NK-92 treated with Interleukin-12 subunit alpha and Interleukin-12 subunit beta, amount 100 ng/mL, for 24 hours (cell line): ENCODE measurements around the gene MBD5.

ENCODE experiments used
- DNase-seq: peaks from one replicate; lab custom pipeline; 2025; lab: John Stamatoyannopoulos, UW

Gene MBD5

DNA sequence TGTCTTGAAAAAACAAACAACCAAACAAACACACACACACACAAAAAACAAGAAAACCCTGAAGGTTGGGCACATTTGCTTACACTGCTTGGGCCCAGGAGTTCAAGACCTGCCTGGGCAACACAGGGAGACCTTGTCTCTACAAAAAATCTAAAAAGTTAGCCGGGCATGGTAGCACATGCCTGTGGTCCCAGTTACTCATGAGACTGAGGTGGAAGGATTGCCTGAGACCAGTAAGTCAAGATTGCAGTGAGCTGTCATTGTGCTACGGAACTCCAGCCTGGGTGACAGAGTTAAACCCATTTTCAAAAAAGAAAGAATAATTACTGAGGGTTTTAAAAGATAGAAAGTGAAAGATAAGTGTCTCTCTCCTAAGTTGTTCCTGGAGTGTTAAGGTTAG lies 103.4 kb downstream of the MBD5 start:
- no peak for DNase-seq

DNA sequence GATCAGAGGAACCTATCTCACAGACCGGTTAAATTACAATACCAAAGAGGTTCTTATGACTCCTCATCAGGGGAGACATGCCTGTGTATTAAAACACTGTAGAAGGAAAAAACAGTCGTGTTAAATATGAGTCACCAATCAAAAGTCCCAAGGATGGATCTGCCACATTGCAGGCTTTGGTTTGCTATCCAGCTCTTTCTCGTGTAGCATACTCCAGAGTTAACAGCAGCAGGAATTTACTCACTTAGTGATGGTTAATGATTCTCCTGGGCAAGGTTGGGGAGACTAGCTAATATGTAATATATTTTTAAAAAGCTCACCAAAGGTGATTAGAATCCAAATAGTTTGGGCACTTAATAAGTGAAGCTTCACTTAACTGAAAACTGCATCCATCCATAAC lies 109.7 kb downstream of the MBD5 start:
- DNase-seq, result no peak

DNA sequence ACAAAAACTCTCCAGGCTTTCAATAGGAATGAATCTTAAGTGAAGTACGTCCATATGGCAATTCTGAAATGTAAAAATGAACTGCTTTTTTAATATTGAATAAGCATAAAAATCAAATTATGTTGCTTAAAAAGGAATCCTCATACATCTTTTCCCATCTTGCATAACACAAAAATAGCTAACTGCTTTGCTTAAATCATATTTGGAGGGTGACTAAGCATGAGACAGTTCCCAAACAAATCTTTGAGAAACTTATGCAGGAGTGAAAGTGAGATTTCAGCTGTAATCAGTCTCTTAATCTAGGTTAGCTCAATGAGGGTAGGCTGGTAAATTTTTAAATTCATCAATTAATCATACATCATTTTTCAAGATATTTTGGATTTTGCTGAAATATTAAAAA lies 111.5 kb downstream of the MBD5 start:
- no peak for DNase-seq

DNA sequence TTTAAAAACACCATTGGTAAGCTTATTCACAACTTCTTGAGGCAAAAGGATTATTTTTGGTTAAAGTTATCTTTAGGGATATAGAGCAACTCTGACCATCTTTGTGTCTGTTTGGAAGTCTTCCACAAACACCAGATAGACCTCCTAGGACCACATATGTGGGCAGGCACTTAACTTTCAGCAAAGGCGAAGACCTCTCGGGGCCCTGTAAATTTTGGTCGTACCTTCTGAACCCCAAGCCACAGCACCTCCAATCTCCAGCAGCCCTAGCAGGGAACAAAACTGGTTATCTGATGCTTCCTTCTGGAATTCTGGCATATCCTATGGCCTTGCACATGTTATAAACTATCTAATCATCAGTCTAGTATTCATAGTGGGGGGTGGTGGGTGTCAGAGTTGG lies 114.8 kb downstream of the MBD5 start:
- DNase-seq, result no peak

DNA sequence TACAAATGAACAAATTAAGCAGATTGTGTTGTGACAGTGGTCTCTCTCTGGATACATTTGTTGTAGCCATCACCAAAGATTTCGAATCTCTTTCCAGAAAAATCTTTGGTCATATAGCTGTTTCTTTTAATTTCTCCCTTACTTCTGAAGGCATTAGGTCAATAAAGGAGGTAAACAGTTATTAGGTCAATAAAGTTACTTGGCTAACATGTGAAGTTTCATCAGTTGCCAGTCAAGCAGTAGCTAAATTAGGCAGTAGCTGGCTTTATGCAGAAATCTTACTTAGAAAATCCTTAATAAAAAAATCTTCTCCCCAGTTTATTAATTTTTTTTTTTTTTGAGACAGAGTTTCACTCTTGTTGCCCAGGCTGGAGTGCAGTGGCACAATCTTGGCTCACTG lies 115.5 kb downstream of the MBD5 start:
- DNase-seq, result no peak

DNA sequence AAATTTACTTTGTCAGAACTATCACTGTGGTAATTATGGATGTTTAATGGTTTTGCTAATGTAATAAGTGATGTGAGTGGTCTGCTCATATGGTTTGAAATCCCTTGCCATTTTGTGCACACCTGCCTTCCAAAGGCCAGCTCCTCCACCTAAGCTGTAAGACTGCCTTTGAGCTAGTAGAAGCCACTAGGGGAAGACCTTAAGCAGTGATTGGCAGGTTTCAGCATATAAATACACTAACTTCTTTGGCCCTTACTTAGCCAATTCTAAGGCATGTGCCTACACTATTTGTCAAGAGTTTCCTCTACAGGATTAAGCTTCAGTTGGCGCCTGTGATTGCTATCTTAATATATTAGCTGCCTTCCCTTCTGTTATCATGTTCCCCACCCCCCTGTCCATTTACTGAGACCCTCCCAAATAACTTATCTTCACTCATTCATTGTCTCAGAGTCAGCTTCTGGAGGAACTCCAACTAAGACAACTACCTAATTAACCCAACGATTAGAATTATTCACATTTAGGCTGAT lies 141.1 kb downstream of the MBD5 start:
- no peak for DNase-seq

DNA sequence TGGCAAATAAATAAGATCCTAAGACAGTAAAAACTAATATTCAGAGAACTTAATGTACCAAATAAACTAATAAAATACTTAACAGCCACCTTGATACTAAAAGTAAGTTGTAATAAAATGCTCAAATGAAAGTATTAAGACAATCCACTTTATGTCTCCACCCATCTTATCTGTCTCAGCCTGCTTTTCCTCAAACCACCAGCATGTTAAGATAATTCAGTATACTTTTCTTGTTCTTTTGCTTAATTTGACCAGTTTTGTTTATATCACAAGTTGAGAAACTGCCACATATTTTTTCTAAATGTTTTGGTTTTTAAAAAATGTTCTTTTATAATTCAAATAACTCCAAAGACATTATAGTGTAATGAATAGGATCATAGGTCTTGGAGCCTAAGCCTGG lies 142.0 kb downstream of the MBD5 start:
- DNase-seq, result no peak

DNA sequence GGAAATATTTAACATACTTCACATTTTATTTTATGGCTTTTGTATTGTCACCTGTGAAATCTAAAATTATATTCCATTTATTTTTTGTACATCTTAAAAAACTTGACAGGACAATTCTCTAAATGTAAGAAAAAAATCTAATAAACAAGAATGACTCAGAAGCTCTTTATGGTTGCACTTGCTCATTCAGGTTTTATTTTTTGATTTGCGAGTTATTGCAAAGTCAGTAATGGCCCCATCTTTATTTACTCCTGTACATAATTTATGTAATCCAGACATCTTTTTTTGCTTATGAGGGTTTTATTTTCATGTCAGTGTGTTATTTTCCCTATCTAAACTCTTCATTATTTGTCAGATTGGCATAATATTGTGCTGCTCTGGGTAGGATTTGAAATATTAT lies 145.1 kb downstream of the MBD5 start:
- no peak for DNase-seq

DNA sequence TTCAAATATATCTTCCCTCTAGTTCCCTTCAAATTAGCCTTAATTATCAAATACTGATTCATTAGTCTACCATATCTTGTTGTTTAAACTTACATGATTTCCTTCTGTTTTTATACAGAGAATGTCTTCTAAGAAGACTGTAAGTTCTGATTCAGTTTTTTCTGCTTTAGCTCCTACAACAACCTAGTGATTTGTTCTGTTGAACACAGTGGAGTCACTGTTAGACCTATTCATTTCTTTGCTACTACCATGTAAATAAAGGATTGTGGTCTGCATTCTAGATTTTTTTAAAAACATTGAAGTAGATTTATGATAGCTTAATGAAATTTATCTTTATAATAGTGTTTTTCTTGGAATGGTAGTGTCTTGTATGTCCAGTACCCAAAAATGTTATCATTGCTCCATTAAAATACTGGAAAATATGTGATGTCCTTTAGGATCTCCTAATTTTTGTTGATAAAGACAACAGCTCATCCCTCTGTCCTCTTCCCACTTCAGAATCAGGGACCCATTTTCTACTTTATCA lies 146.4 kb downstream of the MBD5 start:
- DNase-seq, result no peak

DNA sequence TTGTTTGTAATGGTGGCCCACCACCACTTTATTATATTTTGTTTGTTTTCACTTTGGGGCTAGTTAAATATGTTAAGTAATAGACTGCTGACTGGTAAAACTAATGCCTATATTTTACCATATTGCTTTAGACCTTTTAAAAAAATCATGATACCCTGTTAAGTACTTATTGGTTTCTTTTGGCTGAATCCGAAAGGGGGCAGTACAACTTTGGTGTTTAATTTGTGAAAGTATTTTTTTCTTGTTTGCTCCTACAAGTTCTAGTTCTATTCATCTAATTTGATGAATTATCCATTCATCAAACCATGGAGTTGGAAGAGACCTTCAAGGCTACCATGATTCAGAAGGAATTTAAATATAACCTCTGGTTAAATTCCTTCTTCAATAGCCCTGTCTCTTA lies 147.0 kb downstream of the MBD5 start:
- DNase-seq, result no peak

DNA sequence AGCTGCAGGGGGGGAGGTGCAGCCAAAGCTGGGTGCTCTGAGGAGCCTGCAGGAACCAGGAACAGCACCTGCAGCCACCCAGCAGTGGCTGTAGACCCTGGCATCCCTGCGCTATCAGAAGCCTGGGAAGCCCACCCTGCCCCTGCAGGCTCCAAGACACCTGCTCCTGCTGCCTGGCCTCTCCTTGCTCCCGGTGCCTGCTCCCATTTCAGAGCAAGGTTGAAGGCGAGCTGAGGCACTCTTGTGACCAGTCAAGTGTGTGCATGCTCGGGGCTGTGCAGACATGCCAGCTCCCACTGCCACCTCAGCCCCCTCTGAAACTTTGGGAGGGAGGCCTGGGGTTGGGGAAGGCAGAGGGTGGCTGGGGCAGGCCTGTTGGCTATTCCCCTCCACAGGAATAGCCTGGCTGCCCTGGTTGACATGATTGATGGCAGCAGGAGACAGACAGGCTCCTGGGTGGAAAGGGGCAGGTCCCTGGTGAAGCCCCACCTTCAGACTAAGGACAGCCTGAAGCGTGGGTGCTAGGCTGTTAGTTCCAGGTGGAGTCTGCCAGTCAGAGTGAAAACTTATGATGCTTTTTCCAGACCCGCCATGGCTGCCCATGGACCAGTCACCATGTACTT lies 151.4 kb downstream of the MBD5 start:
- DNase-seq, result no peak

DNA sequence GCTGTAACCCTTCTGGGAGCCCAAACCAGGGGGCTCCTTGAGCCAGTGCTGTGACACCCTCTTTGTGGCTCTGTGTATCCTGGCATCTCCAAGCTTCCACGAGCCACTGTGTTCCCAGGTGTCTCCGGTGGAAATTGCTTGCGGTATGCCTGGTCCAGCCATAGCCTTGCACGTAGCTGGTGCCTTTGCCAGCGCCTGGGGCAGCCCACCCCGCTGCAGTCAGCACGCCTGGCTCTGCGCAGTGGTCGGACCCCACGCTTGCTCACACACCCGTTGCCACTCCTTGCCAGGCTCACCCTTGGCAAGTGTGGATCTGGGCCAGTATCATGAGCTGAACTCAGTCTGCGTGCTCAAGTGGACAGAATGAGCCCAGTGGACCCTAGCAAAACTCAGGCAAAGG lies 152.3 kb downstream of the MBD5 start:
- no peak for DNase-seq

DNA sequence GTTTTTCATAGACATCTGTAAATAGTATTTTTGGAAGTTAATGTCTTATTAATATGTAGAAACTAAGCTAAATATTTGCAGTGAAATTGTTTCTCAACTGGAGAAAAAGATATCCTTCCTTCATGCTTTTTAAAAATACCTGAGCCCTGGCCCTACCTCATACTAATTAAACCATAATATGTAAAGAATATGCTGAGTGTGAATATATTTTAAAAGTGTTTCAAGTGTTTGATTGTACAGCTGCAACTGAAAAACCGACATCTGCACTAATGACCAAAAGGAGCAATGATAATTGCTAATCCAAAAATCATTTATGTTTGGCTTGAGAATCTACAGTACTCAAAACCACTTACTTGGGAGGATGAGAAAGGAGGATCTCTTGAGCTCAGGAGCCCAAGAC lies 156.7 kb downstream of the MBD5 start:
- no peak for DNase-seq

DNA sequence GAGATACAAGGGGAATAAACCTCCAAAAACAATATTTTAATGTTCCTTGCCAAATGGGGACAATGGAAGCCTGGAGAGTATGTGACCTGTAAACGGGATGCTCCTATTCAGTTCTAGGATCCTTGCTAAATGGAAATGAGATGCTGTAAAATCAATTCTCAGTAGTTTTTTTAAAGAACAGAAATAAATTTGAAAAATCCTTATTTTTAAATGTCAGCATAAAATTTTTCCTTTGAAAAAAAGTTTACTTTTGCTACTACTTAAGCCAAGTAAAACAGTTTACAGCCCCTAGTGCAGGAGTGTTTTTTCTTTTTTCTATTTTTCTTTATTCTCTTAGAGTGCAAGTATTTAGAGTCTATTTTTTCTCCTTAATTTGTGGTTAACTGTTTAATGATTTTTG lies 158.8 kb downstream of the MBD5 start:
- DNase-seq, result no peak

DNA sequence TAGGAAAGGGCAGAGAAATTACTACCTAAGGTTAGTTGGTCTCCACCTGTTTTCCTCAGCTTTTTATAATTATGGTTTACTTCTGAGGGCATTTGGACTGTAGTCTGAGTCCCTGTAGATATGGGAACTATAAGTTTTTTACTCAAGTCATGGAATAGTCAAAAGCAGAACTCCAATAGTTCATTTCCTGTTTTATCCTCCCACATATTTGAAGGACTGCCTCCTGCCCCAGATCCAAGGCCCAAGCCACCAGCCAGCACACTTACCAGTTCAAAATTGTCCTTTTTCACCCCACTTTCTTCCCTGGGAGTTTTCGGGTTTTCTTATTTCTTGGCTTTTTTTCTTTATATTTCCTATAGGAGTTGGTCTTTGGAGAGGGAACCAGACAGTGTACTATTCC lies 164.1 kb downstream of the MBD5 start:
- no peak for DNase-seq

DNA sequence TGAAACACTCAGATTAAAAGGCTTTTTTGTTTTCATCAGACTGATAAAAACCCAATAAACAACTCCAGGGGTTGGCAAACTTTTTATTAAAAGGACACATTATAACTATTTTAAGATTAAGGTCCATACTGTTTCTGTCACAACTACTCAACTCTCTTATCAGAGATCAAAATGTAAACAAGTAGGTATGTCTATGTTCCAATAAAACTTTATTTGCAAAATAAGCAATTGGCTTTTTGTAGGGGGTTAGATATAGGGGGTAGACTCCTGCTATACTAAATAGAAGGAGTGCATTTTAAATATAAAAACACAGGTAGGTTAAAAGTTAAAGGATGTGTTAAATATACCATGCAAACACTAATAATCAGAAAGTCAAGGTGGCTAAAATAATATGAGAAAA lies 174.0 kb downstream of the MBD5 start:
- no peak for DNase-seq

DNA sequence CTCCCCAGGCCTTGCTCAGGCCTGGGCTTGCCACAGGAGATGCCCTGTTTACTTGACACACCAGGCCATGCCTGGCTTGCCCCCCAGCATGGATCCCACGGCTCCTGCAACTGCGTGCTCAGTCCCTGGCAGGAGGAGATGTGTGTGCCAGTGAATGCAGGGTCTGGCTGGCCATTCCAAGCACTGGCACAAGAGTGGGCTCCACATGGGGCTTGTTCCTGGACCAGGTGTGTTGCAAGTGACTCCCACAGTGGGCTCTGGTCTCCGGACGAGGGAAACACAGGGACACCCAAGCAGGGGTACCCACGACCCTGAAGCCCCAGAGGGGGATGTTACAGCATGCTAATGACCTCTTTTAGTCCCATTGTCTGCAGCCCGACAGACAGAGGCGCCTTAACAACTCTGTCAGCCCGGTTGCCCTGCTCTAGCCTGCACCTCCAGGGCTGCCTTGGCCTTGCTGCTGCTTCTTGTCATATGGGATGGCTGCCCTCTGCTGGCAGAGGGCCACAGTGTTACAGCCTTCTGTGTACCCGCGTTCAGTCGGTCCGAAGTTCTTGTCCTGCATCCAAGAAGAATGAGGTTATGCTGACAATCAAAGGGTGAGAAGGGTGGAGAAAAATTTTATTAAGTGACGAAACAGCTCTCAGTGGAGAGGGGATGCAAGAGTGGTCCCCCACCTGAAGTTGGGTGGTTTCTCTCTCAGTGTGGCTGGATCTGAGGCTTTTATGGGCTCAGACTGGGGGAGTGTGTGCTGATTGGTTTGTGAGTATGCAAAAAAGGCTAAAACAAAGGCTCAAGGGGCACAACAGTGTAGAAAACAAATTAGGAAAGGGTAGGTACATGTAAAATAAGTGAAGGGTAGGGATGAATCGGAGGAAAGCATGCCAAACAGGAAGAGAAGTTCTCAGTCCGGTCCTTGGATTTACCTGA lies 180.4 kb downstream of the MBD5 start:
- peak; percentile 33 for DNase-seq

DNA sequence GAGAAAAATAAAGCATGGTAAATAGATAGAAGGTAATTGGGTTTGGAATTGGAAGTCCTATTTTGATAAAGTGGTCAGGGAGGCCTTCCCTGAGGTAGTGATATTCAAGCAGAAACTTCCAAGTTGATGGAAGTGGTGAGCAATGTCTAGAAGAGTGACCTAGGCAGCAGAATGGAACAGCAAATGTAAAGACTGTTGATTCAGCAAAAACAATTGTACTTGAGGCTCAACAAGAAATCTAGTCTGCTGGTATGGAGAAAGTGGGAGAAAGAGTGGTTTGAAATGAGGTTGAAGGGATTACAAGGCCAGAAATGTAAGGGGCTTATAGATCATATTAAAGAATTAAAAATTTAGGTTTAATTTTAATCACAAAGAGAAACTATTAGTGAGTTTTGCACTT lies 181.3 kb downstream of the MBD5 start:
- DNase-seq, result no peak

DNA sequence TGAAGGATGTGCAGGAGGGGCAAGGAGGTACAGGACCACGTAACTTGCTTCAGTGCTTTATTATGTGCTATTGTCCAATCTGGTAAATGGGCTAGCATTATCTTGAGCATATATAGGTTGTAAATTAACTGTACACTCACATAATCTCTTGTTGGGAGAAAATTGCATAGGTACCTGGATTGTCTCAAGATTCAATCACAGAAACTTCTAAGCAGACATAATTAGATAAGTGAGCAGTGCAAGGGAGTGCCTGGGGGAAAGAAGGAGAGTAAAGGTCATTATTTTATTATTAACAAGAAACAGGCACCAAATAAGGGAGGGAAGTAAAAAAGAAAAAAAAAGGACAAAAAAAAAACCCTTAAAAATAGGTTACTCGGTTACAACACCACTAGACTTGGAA lies 186.2 kb downstream of the MBD5 start:
- DNase-seq, result no peak

DNA sequence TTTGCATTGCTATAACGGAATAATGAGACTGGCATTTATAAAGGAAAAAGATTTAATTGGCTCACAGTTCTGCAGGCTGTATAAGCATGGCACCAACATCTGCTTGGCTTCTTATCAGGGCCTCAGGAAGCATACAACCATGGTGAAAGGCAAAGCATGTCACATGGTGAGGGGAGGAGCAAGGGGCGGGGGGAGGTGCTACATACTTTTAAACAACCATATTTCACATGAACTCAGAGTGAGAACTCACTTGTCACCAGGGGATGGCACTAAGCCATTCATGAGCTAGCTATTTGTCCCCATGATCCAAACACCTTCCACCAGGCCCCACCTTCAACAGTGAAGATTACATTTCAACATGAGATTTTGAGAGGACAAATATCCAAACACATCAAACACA lies 188.7 kb downstream of the MBD5 start:
- DNase-seq, result no peak

DNA sequence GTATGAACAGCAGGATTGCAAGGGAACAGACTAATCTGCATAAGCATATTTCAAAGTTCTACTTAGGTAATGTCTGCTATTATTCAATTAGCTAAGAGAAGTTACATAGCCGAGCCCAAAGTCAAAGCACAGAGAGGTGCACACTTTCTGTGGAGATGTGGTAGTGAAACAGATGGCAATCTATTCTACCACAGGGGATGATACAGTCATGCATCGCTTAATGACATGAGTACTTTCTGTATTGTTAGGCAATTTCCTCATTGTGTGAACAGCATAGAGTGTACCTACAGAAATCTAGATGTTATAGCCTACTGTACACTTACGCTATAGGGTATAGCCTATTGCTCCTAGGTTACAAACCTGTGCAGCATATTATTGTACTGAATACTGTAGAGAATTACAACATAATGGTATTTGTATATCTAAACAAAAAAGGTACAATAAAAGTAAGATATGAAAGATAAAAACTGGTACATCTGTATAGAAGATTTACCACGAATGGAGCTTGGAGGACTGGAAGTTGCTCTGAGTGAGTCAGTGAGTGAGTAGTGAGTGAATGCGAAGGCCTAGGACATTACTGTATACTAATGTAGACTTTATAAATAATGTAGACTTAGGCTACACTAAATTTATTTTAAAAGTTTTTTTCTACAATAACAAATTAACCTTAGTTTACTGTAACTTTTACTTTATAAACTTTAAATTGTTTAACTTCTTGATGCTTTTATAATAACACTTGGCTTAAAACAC lies 197.6 kb downstream of the MBD5 start:
- no peak for DNase-seq

DNA sequence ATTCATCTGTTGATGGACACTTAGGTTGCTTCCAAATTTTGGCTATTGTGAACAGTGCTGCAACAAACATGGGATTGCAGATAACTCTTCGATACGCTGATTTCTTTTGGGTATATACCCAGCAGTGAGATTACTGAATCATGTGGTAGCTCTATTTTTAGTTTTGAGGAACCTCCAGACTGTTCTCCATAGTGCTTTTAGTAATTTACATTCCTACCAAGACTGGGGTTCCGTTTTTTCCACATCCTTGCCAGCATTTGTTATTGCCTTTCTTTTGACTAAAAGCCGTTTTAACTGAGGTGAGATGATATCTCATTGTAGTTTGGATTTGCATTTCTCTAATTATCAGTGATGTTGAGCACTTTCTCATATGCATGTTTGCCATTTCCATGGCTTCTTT lies 200.3 kb downstream of the MBD5 start:
- no peak for DNase-seq

DNA sequence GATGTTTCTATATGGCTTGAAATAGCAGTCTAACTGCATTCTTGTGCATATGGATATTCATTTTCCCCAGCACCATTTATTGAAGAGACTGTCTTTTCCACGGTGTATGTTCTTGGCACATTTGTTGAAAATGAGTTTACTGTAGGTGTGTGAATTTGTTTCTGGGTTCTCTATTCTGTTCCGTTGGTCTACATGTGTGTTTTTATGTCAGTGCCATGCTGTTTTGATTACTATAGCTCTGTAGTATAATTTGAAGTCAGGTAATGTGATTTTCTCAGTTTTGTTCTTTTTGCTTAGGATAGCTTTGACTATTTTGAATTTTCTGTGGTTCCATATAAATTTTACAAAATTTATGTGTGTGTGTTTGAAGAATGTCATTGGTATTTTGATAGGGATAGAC lies 201.0 kb downstream of the MBD5 start:
- no peak for DNase-seq
